ENCODE results near the gene ZNF513. TPM values are rescaled to one million over a fixed set of nuclear protein-coding genes. Genes with fewer than 3 reads are reported as not detected.

The ZNF513 gene, protein sequence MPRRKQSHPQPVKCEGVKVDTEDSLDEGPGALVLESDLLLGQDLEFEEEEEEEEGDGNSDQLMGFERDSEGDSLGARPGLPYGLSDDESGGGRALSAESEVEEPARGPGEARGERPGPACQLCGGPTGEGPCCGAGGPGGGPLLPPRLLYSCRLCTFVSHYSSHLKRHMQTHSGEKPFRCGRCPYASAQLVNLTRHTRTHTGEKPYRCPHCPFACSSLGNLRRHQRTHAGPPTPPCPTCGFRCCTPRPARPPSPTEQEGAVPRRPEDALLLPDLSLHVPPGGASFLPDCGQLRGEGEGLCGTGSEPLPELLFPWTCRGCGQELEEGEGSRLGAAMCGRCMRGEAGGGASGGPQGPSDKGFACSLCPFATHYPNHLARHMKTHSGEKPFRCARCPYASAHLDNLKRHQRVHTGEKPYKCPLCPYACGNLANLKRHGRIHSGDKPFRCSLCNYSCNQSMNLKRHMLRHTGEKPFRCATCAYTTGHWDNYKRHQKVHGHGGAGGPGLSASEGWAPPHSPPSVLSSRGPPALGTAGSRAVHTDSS
- 19.0 and 20.7 TPM in 2 replicates for total RNA-seq
- 30.6 and 43.2 TPM in 2 replicates for polyA plus RNA-seq
- polyA plus RNA-seq (2011; cell fraction: cytosol; rRNA removed): 14.8 and 23.3 TPM in 2 replicates
- polyA plus RNA-seq (2011; cell fraction: nucleus; rRNA removed): 56.9 and 60.4 TPM in 2 replicates
- polyA plus RNA-seq (2012): 12.0 and 16.3 TPM in 2 replicates
- polyA minus RNA-seq: 8.2 and 10.5 TPM in 2 replicates
- 4.0 TPM for polyA minus RNA-seq (2011; cell fraction: cytosol; rRNA and poly(A)+ RNA removed)
- 9.5 and 13.0 TPM in 2 replicates for polyA minus RNA-seq (2011; cell fraction: nucleus; rRNA and poly(A)+ RNA removed)
- percentile 63 among the genes with signal in this experiment for Bru-seq, nascent RNA
- BruChase-seq, experiment 1, labeled RNA remaining after a 6-hour chase: percentile 59 among the genes with signal in this experiment
- BruChase-seq, experiment 2, labeled RNA remaining after a 2-hour chase: percentile 72 among the genes with signal in this experiment
- long read RNA-seq, transcript ZNF513-201 (4 exons, 2,139 nt): major isoform, 26 of 57 reads
- long read RNA-seq, transcript ZNF513-202 (3 exons, 2,077 nt): minor isoform, 6 of 57 reads
- long read RNA-seq, partial matches to known transcripts: 4 of 57 reads
- long read RNA-seq, other reads (novel, unspliced or antisense): 21 of 57 reads

GRCh38 chr2:27380626-27381545, at the start of gene ZNF513:
ZNF513 (minus strand) TSS chr2:27380734; CDS start chr2:27380526, 208 bp downstream.
- H4K20me1 ChIP-seq (replicated peaks; ENCODE audit: control insufficient read depth, extremely low read depth, insufficient read depth, low read length): no peaks in the 10 kb centered on the region
- FAIRE-seq (peak; percentile 92), DNase-seq (ENCODE audit: low read depth, low spot score) (peak; percentile 95)
- H3K4me1 ChIP-seq (ENCODE audit: control insufficient read depth, extremely low read depth, insufficient read depth, low read length): peaks cover 17% of the 10 kb centered on the region
- H3K36me3 ChIP-seq (ENCODE audit: control insufficient read depth in 2 of 2, extremely low read depth in 1 of 2, insufficient read depth in 2 of 2, low read length in 2 of 2): peaks cover 23 to 50% of the 10 kb centered on the region in 2 experiments
- H3K4me3 ChIP-seq (replicated peaks in 1 of 3; ENCODE audit: insufficient read depth in 1 of 3, low read depth in 1 of 3, low read length in 3 of 3): peak within 1 kb of the TSS; percentile 75 to 85 (median 77)
- TF ChIP-seq, protein P1, sequence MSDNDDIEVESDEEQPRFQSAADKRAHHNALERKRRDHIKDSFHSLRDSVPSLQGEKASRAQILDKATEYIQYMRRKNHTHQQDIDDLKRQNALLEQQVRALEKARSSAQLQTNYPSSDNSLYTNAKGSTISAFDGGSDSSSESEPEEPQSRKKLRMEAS (IDR thresholded peaks at IDR 0.05; ENCODE audit: insufficient read depth, insufficient read length): no peak
- TF ChIP-seq JUN (IDR thresholded peaks at IDR 0.05; ENCODE audit: borderline replicate concordance, insufficient read depth, insufficient read length, low read depth) (no peak), GATA2 (IDR thresholded peaks at IDR 0.05; ENCODE audit: insufficient read depth, insufficient read length, low read depth, low read length) (no peak), EZH2 (IDR thresholded peaks at IDR 0.05; ENCODE audit: borderline replicate concordance, low read depth, low read length, severe bottlenecking) (no peak), POLR2AphosphoS5 (IDR thresholded peaks at IDR 0.05; ENCODE audit: insufficient read depth, low read depth, low read length) (peak; percentile 94)
- H3K9me1 ChIP-seq (replicated peaks; ENCODE audit: control insufficient read depth, extremely low read depth, insufficient read depth, low read length): no peaks in the 10 kb centered on the region
- peaks cover 21% of the 10 kb centered on the region for H3K79me2 ChIP-seq (ENCODE audit: control insufficient read depth, insufficient read depth, low read length)
- H2AFZ ChIP-seq (ENCODE audit: low read depth, low read length): peak within 1 kb of the TSS; percentile 18
- H3K27ac ChIP-seq (ENCODE audit: insufficient read depth, low read depth, low read length): peak within 1 kb of the TSS; percentile 97
- ChIA-PET POLR2A (no interaction called here), CTCF (interaction anchor here (1.0 to 1.6 kb wide), 4 partner anchors 10 to 302 kb away, joined by 3 to 6 read pairs (median 4); partner anchors contain the start of gene NRBP1)
- peak within 1 kb of the TSS; percentile 94 for H3K4me2 ChIP-seq (ENCODE audit: insufficient read depth, low read length)
- peak within 1 kb of the TSS; percentile 96 for H3K9ac ChIP-seq (replicated peaks; ENCODE audit: extremely low read depth, insufficient read depth, low read length)
- H3K9me3 ChIP-seq (replicated peaks; ENCODE audit: control insufficient read depth, insufficient read depth, low read length): no peaks in the 10 kb centered on the region
- H3K27me3 ChIP-seq (ENCODE audit: control insufficient read depth in 2 of 2, insufficient read depth in 2 of 2, low read length in 2 of 2): no peaks in the 10 kb centered on the region
- intact Hi-C loops (cut with micrococcal nuclease): loop anchor here (1.0 to 2.0 kb wide), 3 partner anchors 11 to 169 kb away; partner anchors contain the start of genes ATRAID, EIF2B4, NRBP1 and SLC5A6
- BruUV-seq (replicated peaks): TSS peak; percentile 20
- dilution Hi-C loops (cut with MboI; ENCODE audit: extremely low pct_ligation_motif_present, low sequenced_read_pairs): no loop called here

Measured in endothelial cell of umbilical vein (primary cell).